Esophagus muscularis mucosa (tissue), 3 donors: ENCODE results near the gene IKZF1.

Experiments used
- POLR2A ChIP-seq: fragments of 450-650 bp; IDR thresholded peaks from one replicate; pipeline ENCODE4 v1.6.1; 2017; ENCODE audit warnings: antibody characterized with exemption, moderate library complexity, mild to moderate bottlenecking, low read depth
- POLR2AphosphoS5 ChIP-seq, 2 donors: sonication (generic); formaldehyde crosslinking; IDR thresholded peaks; one replicate each; pipeline ENCODE4 v1.6.1; 2017; ENCODE audit warnings: antibody characterized with exemption in 2 of 2
- TF ChIP-seq, protein P1 (sequence below), 3 experiments: fragments of 200-600 bp in 2 of 3; fragments of 450-650 bp in 1 of 3; sonication (generic) in 2 of 3; IDR thresholded peaks; one replicate each; pipeline ENCODE4 v1.5.1; 2017 to 2019; ENCODE audit warnings: antibody characterized with exemption in 3 of 3, mild to moderate bottlenecking in 2 of 3, moderate library complexity in 1 of 3

DNA sequence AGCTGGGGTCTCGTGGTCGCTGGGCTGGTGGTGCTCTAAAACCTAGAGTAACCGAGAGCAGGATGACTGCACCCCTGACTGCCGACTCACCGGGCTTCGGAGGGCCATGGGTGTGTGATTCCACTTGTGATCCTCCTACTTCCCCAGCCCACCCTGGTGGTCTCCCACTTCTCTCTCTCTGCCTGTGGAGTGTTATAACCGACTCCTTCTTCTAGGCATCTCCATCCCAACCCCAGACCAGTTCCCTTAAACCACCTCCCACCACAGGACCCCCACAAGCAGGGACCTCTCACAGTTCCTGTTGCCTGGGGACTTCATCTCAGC is 52.4 kb downstream of the IKZF1 start:
- TF ChIP-seq, protein P1, sequence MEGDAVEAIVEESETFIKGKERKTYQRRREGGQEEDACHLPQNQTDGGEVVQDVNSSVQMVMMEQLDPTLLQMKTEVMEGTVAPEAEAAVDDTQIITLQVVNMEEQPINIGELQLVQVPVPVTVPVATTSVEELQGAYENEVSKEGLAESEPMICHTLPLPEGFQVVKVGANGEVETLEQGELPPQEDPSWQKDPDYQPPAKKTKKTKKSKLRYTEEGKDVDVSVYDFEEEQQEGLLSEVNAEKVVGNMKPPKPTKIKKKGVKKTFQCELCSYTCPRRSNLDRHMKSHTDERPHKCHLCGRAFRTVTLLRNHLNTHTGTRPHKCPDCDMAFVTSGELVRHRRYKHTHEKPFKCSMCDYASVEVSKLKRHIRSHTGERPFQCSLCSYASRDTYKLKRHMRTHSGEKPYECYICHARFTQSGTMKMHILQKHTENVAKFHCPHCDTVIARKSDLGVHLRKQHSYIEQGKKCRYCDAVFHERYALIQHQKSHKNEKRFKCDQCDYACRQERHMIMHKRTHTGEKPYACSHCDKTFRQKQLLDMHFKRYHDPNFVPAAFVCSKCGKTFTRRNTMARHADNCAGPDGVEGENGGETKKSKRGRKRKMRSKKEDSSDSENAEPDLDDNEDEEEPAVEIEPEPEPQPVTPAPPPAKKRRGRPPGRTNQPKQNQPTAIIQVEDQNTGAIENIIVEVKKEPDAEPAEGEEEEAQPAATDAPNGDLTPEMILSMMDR (IDR thresholded peaks at IDR 0.05) = no peak
- TF ChIP-seq POLR2AphosphoS5 (IDR thresholded peaks at IDR 0.05) (no peak), POLR2A (no peak)
